RWPE2 (cell line): ENCODE measurements around the gene ZFP37.
"Not testable (repeated sequence)": the region's sequence is repeated elsewhere in the genome, so short reads cannot be mapped to it uniquely, and the experiment has no call there.

Experiments
- ATAC-seq: fragments of 200-7000 bp; cut with Tn5 transposase; 3 replicates; pipeline ENCODE4 v1.9.1; 2021; ENCODE audit warnings: low read depth
- DNase-seq: peaks from one replicate; pipeline ENCODE4 v3.0.0-alpha.2; 2020; ENCODE audit warnings: low spot score
- H3K27ac ChIP-seq: fragments of 450-650 bp; 2 replicates; pipeline ENCODE4 v1.5.1; 2017; ENCODE audit warnings: mild to moderate bottlenecking; ENCODE audit not compliant: poor library complexity, severe bottlenecking
- H3K27me3 ChIP-seq: fragments of 250-450 bp; sonication (Bioruptor Pico); 2 replicates; pipeline ENCODE4 v1.5.1; 2021; ENCODE audit warnings: mild to moderate bottlenecking, moderate library complexity; ENCODE audit not compliant: insufficient read depth, poor library complexity, severe bottlenecking
- H3K36me3 ChIP-seq: fragments of 250-450 bp; sonication (Bioruptor Pico); 2 replicates; pipeline ENCODE4 v1.5.1; 2020; ENCODE audit warnings: low read depth, mild to moderate bottlenecking, moderate library complexity
- H3K4me1 ChIP-seq: fragments of 250-450 bp; sonication (Bioruptor Pico); 2 replicates; pipeline ENCODE4 v1.5.1; 2021; ENCODE audit warnings: mild to moderate bottlenecking, moderate library complexity; ENCODE audit not compliant: insufficient read depth, poor library complexity, severe bottlenecking
- H3K4me3 ChIP-seq: fragments of 250-450 bp; sonication (Bioruptor Pico); 2 replicates; pipeline ENCODE4 v1.5.1; 2021; ENCODE audit warnings: mild to moderate bottlenecking, moderate library complexity; ENCODE audit not compliant: severe bottlenecking
- H3K9me3 ChIP-seq: fragments of 250-450 bp; sonication (Bioruptor Pico); 2 replicates; pipeline ENCODE4 v1.5.1; 2021; ENCODE audit warnings: mild to moderate bottlenecking, moderate library complexity; ENCODE audit not compliant: severe bottlenecking
- TF ChIP-seq, protein P1 (sequence below): fragments of 450-650 bp; IDR thresholded peaks from one replicate; pipeline ENCODE4 v1.5.1; 2017; ENCODE audit warnings: mild to moderate bottlenecking, moderate library complexity; ENCODE audit not compliant: poor library complexity, severe bottlenecking

The ZFP37 gene

DNA sequence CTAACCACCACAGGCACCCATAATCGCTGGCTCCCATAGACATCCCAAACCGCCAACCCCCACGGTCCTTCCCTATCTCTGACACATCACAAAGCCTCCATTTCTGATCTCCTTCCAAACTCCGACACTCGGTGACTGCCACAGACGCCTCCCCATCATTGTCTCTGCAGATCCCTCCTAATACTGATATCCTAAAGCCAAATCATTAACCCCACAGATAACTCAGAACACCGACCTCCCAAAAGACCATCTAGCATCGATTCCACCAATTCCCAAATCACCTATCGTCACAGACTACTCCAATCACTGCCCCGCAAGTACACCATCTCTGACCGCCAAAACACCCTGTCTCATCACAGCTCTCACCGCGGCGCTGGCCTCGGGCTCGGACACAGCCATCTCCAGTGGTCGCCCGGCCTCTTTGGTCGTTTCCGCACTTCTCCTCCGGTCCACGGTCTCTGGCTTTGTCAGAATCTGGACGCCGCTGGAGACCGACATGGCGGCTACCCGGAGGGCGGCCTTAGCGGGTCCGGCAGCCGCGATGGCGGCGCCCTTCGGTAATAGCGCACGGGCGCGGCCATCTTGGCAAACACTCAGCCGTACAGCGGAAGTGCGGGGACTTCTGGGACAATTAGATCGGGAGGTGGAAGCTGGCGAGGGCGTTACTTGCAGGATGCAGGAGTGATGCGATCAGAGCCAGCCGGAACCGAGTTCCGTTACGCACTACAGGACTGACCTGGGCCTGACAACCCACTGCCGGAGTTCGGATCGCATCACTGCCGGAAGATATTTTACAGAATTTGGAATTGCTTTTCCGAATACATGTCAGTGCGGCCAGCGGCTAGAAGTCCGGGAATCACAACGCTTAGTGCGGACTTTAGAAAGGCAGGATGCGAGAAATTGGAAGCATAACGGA, at the start of gene ZFP37:
TSS of gene ZFP37 (minus strand) at position 534 of the 916 bp plus-strand sequence. CDS start at position 498, 36 bp downstream.
- DNase-seq (peak; percentile 83), ATAC-seq (peak; percentile 99)
- peaks cover 3% of the 10 kb centered on the region for H3K9me3 ChIP-seq
- no peaks in the 10 kb centered on the region for H3K36me3 ChIP-seq
- peak within 1 kb of the TSS; percentile 52 for H3K4me3 ChIP-seq
- peaks cover 8% of the 10 kb centered on the region for H3K27me3 ChIP-seq
- H3K27ac ChIP-seq: no peak within 1 kb of the TSS
- peaks cover 6% of the 10 kb centered on the region for H3K4me1 ChIP-seq
- TF ChIP-seq, protein P1, sequence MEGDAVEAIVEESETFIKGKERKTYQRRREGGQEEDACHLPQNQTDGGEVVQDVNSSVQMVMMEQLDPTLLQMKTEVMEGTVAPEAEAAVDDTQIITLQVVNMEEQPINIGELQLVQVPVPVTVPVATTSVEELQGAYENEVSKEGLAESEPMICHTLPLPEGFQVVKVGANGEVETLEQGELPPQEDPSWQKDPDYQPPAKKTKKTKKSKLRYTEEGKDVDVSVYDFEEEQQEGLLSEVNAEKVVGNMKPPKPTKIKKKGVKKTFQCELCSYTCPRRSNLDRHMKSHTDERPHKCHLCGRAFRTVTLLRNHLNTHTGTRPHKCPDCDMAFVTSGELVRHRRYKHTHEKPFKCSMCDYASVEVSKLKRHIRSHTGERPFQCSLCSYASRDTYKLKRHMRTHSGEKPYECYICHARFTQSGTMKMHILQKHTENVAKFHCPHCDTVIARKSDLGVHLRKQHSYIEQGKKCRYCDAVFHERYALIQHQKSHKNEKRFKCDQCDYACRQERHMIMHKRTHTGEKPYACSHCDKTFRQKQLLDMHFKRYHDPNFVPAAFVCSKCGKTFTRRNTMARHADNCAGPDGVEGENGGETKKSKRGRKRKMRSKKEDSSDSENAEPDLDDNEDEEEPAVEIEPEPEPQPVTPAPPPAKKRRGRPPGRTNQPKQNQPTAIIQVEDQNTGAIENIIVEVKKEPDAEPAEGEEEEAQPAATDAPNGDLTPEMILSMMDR: no peak

DNA sequence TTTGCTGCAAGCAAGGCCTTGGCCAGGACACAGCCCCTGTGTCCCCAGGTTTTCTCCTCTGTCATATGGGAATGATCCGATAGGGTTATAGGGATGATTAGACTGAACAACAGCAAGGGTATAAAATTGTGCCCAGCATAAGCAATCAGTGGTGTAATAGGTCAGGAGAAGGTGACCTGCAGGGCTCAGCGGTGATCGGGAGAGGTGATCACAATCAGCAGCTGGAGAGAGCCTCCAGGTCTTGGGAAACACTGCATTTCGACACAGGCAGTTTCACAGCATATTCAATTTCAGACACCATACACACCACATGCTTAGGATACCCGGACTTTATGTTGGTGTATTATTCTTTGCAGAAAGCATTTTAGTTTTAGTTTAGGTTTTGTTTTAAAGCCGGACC, 48.8 kb upstream of the ZFP37 start:
- H3K9me3 ChIP-seq, H3K4me1 ChIP-seq, H3K27ac ChIP-seq, H3K4me3 ChIP-seq, H3K27me3 ChIP-seq, H3K36me3 ChIP-seq, ATAC-seq, DNase-seq: not testable (repeated sequence)

DNA sequence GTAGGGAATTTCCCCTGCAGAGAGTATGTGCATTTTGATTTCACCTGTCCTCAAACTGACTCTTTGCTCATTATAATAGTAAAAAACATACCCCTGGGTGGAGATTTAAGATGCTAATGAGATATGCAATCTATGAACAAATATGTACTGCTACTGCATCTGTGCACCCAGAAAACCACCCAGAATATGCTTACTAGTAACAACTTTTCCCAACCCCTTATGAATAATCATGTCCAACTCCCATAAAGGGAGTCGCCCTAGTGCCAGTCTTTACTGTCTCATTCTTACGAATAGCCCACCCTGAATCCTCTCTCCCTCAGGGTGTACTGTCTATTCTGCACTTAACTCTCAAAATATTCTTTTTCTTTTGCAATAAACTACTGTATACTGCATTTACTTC, 39.0 kb upstream of the ZFP37 start:
- DNase-seq (no peak), ATAC-seq (no peak)
- no peaks in the 10 kb centered on the region for H3K36me3 ChIP-seq
- H3K9me3 ChIP-seq: no peaks in the 10 kb centered on the region
- TF ChIP-seq, protein P1: no peak
- H3K27ac ChIP-seq: no peak overlapping the region
- H3K27me3 ChIP-seq: peaks cover 64% of the 10 kb centered on the region
- no peak overlapping the region for H3K4me3 ChIP-seq
- H3K4me1 ChIP-seq: no peaks in the 10 kb centered on the region

GRCh38 chr9:113089924-113090323, 33.4 kb upstream of the ZFP37 start:
- not testable (repeated sequence) for H3K27ac ChIP-seq, ATAC-seq, H3K4me3 ChIP-seq, H3K36me3 ChIP-seq, H3K4me1 ChIP-seq, H3K9me3 ChIP-seq, DNase-seq
- peaks cover 50% of the 10 kb centered on the region for H3K27me3 ChIP-seq

GRCh38 chr9:113089143-113089505, 32.6 kb upstream of the ZFP37 start:
- H3K4me1 ChIP-seq: not testable (repeated sequence)
- peaks cover 42% of the 10 kb centered on the region for H3K27me3 ChIP-seq

DNA sequence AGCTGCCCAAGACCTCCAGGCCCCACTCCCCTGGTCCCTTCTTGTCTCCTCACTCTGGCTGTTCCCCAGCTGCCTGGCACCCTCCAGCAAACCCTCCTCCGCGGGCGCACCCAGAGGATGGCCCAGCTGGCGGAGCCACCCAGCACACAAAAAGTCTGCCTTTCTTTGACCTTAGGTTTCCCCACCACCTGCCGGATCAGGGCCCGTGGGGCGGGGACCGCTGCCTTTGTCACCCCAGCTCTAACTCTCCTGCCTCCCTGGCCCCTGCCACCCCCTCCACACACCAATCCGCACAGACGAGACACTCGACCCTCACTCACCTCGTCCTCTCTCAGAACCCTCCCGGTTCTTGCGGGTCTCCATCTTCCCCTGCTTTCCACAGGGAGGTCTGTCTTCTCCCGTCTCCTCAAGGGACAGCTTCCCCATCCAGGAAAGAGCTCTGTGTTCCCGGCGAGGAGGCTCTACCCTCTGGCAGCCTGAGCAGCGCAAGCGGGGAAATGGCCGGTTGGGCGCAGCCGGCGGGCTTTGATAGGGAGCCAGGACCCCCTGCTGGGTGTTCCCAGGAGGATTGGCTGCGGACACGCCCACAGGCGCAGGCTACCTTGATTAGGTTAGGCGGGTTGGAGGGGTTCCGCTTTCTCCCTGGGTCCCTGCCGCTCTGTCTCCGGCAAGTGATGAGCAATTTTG, 32.1 kb upstream of the ZFP37 start:
- H3K36me3 ChIP-seq, ATAC-seq, DNase-seq, H3K9me3 ChIP-seq, H3K4me1 ChIP-seq, H3K4me3 ChIP-seq, H3K27ac ChIP-seq: not testable (repeated sequence)
- peaks cover 37% of the 10 kb centered on the region for H3K27me3 ChIP-seq

More at GRCh38 chr9:113089143-113089505, 32.6 kb upstream of the ZFP37 start:
- not testable (repeated sequence) for H3K36me3 ChIP-seq, ATAC-seq, H3K9me3 ChIP-seq, H3K4me3 ChIP-seq, DNase-seq, H3K27ac ChIP-seq

DNA sequence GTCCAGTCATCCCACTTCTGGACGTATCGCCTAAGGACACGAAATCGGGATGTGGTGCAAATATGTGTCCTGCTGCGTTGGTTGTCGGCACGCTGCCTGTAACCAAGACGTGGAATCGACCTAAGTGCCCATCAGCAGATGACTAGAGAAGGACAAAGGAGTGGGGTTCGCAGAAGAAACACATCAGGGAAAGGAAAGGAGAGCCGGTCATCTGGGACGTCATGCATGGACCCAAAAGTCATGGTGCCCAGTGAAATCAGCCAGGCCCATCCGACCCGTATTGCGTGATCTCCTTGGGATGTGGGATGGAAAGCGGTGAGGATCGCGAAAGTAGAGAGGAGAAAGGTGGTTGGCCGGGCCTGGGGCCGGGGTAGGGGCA, 6.4 kb upstream of the ZFP37 start:
- not testable (repeated sequence) for ATAC-seq, DNase-seq, H3K4me1 ChIP-seq

GRCh38 chr9:113062256-113062931, 5.9 kb upstream of the ZFP37 start:
- not testable (repeated sequence) for ATAC-seq, H3K27ac ChIP-seq, H3K4me3 ChIP-seq, DNase-seq, H3K4me1 ChIP-seq, H3K9me3 ChIP-seq, H3K36me3 ChIP-seq
- H3K27me3 ChIP-seq: peaks cover 12% of the 10 kb centered on the region

More for the DNA sequence above, 6.4 kb upstream of the ZFP37 start:
- H3K27me3 ChIP-seq: peaks cover 11% of the 10 kb centered on the region
- not testable (repeated sequence) for H3K9me3 ChIP-seq, H3K27ac ChIP-seq, H3K4me3 ChIP-seq, H3K36me3 ChIP-seq
